SJCRH30 (cell line): ENCODE measurements around the gene EML1. TPM values are rescaled to one million over a fixed set of nuclear protein-coding genes. Genes with fewer than 3 reads are reported as not detected.

Experiments
- DNase-seq, 2 experiments: peaks; one replicate each; pipeline ENCODE4 v3.0.0-alpha.2; 2015 to 2020
- H3K27ac ChIP-seq: fragments of 250-450 bp; sonication (Bioruptor Pico); 2 replicates; pipeline ENCODE4 v1.5.1; 2020; ENCODE audit warnings: mild to moderate bottlenecking, moderate library complexity
- H3K27me3 ChIP-seq: fragments of 250-450 bp; sonication (Bioruptor Pico); 2 replicates; pipeline ENCODE4 v1.5.1; 2020; ENCODE audit warnings: mild to moderate bottlenecking, moderate library complexity
- H3K36me3 ChIP-seq: fragments of 250-450 bp; sonication (Bioruptor Pico); 2 replicates; pipeline ENCODE4 v1.5.1; 2020; ENCODE audit warnings: mild to moderate bottlenecking, moderate library complexity
- H3K4me1 ChIP-seq: fragments of 250-450 bp; sonication (Bioruptor Pico); 2 replicates; pipeline ENCODE4 v1.5.1; 2020; ENCODE audit warnings: mild to moderate bottlenecking, moderate library complexity
- H3K4me3 ChIP-seq: fragments of 250-450 bp; sonication (Bioruptor Pico); 2 replicates; pipeline ENCODE4 v1.5.1; 2020; ENCODE audit warnings: mild to moderate bottlenecking, moderate library complexity
- H3K9me3 ChIP-seq: fragments of 250-450 bp; sonication (Bioruptor Pico); replicated peaks from 2 replicates; pipeline ENCODE4 v1.5.1; 2020; ENCODE audit warnings: mild to moderate bottlenecking, moderate library complexity
- total RNA-seq: library from RNA; depleted of rRNA; stranded (reverse); fragments of >200 nt; shearing (Covaris generic); gene quantifications from 2 replicates; pipeline ENCODE4 v1.2.3, GENCODE V29; 2014

The EML1 gene
- total RNA-seq, 1 experiment from 2014 or later = 10.8 TPM

DNA sequence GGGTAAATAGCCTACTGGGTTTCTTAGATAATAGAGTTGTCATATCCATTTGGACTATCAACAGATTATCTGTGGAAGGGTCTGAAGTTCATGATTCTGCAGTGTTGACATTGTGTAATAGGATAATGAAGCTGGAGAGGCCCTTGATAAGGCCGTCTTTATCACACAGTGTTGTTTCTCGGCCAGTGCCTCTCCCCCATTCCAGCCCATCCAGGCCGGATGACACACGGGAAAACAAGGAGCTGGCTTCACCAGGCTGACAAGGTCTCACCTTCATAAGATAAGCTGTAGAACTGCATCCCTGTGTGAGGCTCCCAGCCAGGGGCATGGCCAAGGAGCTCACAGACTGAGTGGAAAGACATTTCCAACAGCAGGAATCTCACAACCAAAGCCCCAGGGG lies 8.7 kb upstream of the EML1 start:
- H3K4me1 ChIP-seq = no peaks in the 10 kb centered on the region
- no peaks in the 10 kb centered on the region for H3K9me3 ChIP-seq
- DNase-seq = no peak
- no peaks in the 10 kb centered on the region for H3K36me3 ChIP-seq
- H3K27me3 ChIP-seq = no peaks in the 10 kb centered on the region
- no peak overlapping the region for H3K27ac ChIP-seq
- no peak overlapping the region for H3K4me3 ChIP-seq

GRCh38 chr14:99785426-99785825 lies 7.8 kb upstream of the EML1 start:
- Histone ChIP-seq H3K4me1 (no peaks in the 10 kb centered on the region), H3K9me3 (no peaks in the 10 kb centered on the region), H3K27me3 (no peaks in the 10 kb centered on the region), H3K36me3 (no peaks in the 10 kb centered on the region), H3K27ac (no peak overlapping the region), H3K4me3 (no peak overlapping the region)
- DNase-seq = no peak

DNA sequence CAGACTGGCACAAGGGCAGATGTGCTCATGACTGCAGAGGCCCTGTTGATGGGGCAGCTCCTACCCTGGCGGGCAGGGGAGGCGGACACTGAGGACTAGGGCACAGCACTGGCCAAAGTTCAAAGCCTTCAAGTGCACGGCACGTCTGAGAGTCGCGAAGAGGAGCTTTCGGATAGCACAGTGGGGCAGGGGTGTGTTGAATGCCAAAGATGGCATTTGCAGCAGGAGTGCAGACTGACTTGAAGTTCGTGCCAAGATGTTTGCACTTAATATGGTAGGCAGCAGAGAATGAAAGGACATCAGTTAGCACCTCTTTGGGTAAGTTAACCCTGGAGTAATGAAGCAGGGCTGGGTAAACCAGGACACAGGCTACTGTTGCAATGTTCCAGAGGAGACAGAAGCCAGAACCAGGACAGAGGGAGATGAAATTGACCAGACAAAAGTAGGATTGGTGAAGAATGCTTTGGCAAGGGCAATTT lies 6.7 kb upstream of the EML1 start:
- H3K27ac ChIP-seq = no peak overlapping the region
- H3K36me3 ChIP-seq = no peaks in the 10 kb centered on the region
- H3K9me3 ChIP-seq = no peaks in the 10 kb centered on the region
- no peaks in the 10 kb centered on the region for H3K4me1 ChIP-seq
- H3K27me3 ChIP-seq = no peaks in the 10 kb centered on the region
- DNase-seq = no peak
- no peak overlapping the region for H3K4me3 ChIP-seq

GRCh38 chr14:99788713-99789112 lies 4.5 kb upstream of the EML1 start:
- Histone ChIP-seq H3K27ac (no peak overlapping the region), H3K9me3 (no peaks in the 10 kb centered on the region), H3K27me3 (no peaks in the 10 kb centered on the region), H3K36me3 (no peaks in the 10 kb centered on the region), H3K4me1 (no peaks in the 10 kb centered on the region), H3K4me3 (no peak overlapping the region)
- DNase-seq = no peak

GRCh38 chr14:99789581-99789980 lies 3.6 kb upstream of the EML1 start:
- Histone ChIP-seq H3K4me1 (peaks cover 5% of the 10 kb centered on the region; the same call in 1 of the 2 replicates), H3K27ac (no peak overlapping the region), H3K4me3 (no peak overlapping the region), H3K36me3 (peaks cover 2% of the 10 kb centered on the region; the same call in 1 of the 2 replicates), H3K9me3 (no peaks in the 10 kb centered on the region), H3K27me3 (0 out of 2 replicates have a peak, but pooled peaks cover 3% of the 10 kb centered on the region)
- DNase-seq = no peak

DNA sequence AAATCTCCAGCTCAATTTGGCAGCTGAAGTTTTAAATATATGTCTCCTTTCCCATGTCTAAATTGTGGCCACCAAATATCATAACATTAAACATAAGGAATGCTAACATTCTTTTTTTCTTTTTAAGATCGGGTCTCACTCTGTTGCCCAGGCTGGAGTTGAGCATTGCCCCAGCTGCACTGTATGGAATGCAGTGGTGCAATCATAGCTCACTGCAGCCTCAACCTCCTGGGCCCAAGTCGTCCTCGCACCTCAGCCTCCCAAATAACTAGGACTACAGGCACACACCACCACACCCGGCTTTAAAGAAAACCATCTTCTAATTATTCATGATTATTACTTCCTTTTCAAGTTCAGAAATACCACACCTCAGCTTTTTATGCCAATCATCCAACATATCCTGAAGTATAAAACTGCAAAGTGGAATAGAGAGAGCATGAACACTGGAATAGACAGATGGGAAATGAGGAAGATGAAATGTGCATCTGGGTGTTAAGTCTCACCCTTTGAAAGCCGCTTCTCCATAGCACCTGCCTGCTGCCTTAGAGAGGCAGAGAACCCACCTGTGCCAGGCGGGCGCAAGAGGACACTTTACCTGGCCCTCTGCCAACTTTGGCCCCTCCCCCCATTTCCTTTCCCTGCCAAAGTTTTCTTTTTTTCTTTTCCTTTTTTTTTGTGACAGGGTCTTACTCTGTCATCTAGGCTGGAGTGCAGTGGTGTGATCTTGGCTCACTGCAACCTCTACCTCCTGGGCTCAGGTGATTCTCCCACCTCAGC lies 2.8 kb upstream of the EML1 start:
- no peak overlapping the region for H3K4me3 ChIP-seq
- no peak for DNase-seq
- H3K9me3 ChIP-seq = no peaks in the 10 kb centered on the region
- H3K36me3 ChIP-seq = peaks cover 2% of the 10 kb centered on the region; the same call in 1 of the 2 replicates
- 0 out of 2 replicates have a peak, but pooled peaks cover 3% of the 10 kb centered on the region for H3K27me3 ChIP-seq
- H3K27ac ChIP-seq = no peak overlapping the region
- peaks cover 5% of the 10 kb centered on the region; the same call in 1 of the 2 replicates for H3K4me1 ChIP-seq

GRCh38 chr14:99790978-99791376 lies 2.2 kb upstream of the EML1 start:
- Histone ChIP-seq H3K27ac (no peak overlapping the region), H3K27me3 (0 out of 2 replicates have a peak, but pooled peaks cover 3% of the 10 kb centered on the region), H3K4me3 (no peak overlapping the region), H3K9me3 (no peaks in the 10 kb centered on the region), H3K36me3 (peaks cover 2% of the 10 kb centered on the region; the same call in 1 of the 2 replicates), H3K4me1 (peaks cover 5% of the 10 kb centered on the region; the same call in 1 of the 2 replicates)
- DNase-seq = no peak

GRCh38 chr14:99791476-99792209 lies 1.6 kb upstream of the EML1 start:
- no peak overlapping the region for H3K27ac ChIP-seq
- no peak for DNase-seq
- H3K9me3 ChIP-seq = no peaks in the 10 kb centered on the region

DNA sequence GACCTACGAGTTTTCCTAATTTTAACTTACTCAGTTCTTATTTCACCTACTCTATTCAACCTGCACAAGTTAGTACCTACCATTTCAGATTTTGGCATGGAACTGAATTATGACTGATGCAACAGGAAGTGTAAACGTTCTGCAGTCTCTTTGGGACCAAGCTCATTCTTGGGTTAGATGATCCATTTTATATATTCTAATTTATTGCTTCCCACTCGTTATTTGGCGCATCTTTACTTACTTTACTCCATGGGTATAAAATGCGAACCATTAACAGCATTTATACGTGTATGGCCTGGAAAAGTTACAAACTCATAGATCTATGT lies 1.0 kb upstream of the EML1 start:
- Histone ChIP-seq H3K4me3 (no peak overlapping the region), H3K4me1 (peaks cover 5% of the 10 kb centered on the region; the same call in 1 of the 2 replicates)

More at GRCh38 chr14:99791476-99792209, 1.6 kb upstream of the EML1 start:
- Histone ChIP-seq H3K27me3 (0 out of 2 replicates have a peak, but pooled peaks cover 3% of the 10 kb centered on the region), H3K4me3 (no peak overlapping the region), H3K4me1 (peaks cover 5% of the 10 kb centered on the region; the same call in 1 of the 2 replicates), H3K36me3 (peaks cover 2% of the 10 kb centered on the region; the same call in 1 of the 2 replicates)

DNA sequence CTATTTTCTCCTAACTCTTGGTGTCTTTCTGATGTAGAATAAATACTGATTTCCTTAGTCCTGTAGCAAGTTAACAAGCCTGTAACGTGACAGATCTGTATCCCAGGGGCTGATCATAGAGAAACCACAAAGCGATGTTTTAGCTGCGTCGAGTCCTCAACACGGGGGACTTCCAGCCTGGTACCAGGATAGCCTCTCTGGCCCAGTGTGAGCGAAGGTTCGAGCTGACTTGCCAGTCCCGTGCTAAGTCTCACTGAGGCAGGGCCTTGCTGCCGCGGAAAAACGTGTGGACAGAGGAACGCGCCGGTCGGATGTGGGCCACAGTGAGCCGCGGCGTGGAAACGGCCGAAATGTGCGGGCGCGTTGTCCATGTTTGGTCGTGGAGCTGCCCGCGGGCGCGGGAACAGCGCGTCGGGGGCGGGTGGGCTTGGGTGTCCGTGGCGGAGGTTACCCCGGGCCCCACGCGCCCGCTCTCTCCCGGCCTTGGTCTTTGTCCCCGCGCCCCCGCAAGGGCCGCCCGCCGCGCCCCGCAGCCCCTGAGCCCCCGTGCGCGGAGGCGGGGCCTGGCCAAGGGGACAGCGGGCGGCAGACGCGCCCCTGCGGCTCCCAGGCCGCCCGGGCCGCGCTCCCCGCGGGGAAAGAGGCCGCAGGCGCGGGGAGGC lies 531 bp upstream of the EML1 start:
- H3K4me1 ChIP-seq = peaks cover 5% of the 10 kb centered on the region; the same call in 1 of the 2 replicates
- DNase-seq = no peak
- H3K27me3 ChIP-seq = 0 out of 2 replicates have a peak, but pooled peaks cover 3% of the 10 kb centered on the region
- H3K9me3 ChIP-seq = no peaks in the 10 kb centered on the region
- H3K4me3 ChIP-seq = no peak overlapping the region
- no peak overlapping the region for H3K27ac ChIP-seq
- peaks cover 2% of the 10 kb centered on the region; the same call in 1 of the 2 replicates for H3K36me3 ChIP-seq

More for the DNA sequence above, 1.0 kb upstream of the EML1 start:
- Histone ChIP-seq H3K27me3 (0 out of 2 replicates have a peak, but pooled peaks cover 3% of the 10 kb centered on the region), H3K27ac (no peak overlapping the region), H3K9me3 (no peaks in the 10 kb centered on the region), H3K36me3 (peaks cover 2% of the 10 kb centered on the region; the same call in 1 of the 2 replicates)
- no peak for DNase-seq

GRCh38 chr14:99794151-99794780 lies 1.1 kb downstream of the EML1 start:
- Histone ChIP-seq H3K27ac (no peak overlapping the region), H3K36me3 (peaks cover 2% of the 10 kb centered on the region; the same call in 1 of the 2 replicates), H3K4me1 (peaks cover 5% of the 10 kb centered on the region; the same call in 1 of the 2 replicates), H3K27me3 (0 out of 2 replicates have a peak, but pooled peaks cover 3% of the 10 kb centered on the region), H3K9me3 (no peaks in the 10 kb centered on the region), H3K4me3 (peak overlapping the region; percentile 58)
- no peak for DNase-seq

GRCh38 chr14:99795046-99795445 lies 1.8 kb downstream of the EML1 start:
- DNase-seq = no peak
- Histone ChIP-seq H3K4me1 (peaks cover 5% of the 10 kb centered on the region; the same call in 1 of the 2 replicates), H3K27ac (no peak overlapping the region), H3K36me3 (peaks cover 2% of the 10 kb centered on the region; the same call in 1 of the 2 replicates), H3K4me3 (no peak overlapping the region), H3K27me3 (0 out of 2 replicates have a peak, but pooled peaks cover 3% of the 10 kb centered on the region), H3K9me3 (no peaks in the 10 kb centered on the region)

DNA sequence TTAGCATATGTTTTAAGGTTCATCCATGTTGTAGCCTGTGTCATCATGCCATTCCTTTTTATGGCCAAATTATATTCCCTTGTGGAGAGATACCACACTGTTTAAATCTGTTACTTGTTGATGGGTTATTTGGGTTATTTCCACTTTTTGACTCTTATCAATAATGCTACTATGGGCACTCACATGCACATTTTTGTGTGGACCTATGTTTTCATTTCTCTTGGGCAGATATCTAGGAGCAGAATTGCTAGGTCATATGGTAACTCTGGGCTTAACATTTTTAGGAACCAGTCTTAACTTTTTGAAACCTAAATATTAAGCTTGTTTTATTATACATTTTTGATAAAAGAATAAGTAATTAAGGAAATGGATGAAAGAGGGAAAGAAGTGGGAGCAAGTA lies 4.0 kb downstream of the EML1 start:
- Histone ChIP-seq H3K36me3 (peaks cover 2% of the 10 kb centered on the region; the same call in 1 of the 2 replicates), H3K4me1 (peaks cover 5% of the 10 kb centered on the region; the same call in 1 of the 2 replicates), H3K9me3 (no peaks in the 10 kb centered on the region), H3K4me3 (no peak overlapping the region), H3K27me3 (0 out of 2 replicates have a peak, but pooled peaks cover 3% of the 10 kb centered on the region), H3K27ac (no peak overlapping the region)
- no peak for DNase-seq

DNA sequence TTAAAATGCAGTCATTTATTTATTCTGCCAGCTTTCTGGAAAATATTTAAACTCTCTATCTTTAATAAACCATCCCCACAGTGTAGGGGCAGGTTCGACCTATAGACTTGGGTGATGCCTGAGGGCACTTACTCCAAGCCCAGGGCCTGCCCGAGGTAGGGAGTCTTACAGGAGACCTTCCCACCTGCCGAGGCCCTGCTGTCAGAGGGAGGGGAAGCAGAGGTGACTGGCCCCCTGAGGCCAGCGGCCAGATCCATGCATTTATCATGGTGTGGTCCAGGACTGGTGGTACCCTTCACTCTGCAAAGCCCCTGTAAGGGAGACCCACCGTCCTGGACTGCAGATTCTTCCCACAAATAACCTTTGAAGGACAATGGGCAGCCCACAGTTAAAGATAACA lies 7.6 kb downstream of the EML1 start:
- Histone ChIP-seq H3K27ac (no peak overlapping the region), H3K27me3 (no peaks in the 10 kb centered on the region), H3K4me1 (no peaks in the 10 kb centered on the region), H3K4me3 (no peak overlapping the region), H3K9me3 (no peaks in the 10 kb centered on the region), H3K36me3 (no peaks in the 10 kb centered on the region)
- no peak for DNase-seq
